ENCODE data around the gene SNX17.
"Not testable (repeated sequence)": the region's sequence is repeated elsewhere in the genome, so short reads cannot be mapped to it uniquely, and the experiment has no call there.

Gene SNX17

GRCh38 chr2:27370026-27370815, at the start of gene SNX17, which contains the start of gene EIF2B4:
Gene SNX17, plus strand, starts transcription at chr2:27370616. Its CDS starts 128 bp downstream, at chr2:27370744.
Gene EIF2B4, minus strand, starts transcription at chr2:27370338. Its CDS starts 24 bp downstream, at chr2:27370314.
- peak; percentile 97 to 98 (median 97) for DNase-seq (ENCODE audit: low read depth in 3 of 3, low spot score in 1 of 3)

- no peak for DNase-seq (ENCODE audit: low read depth in 3 of 3, low spot score in 1 of 3)
Observed at GRCh38 chr2:27320958-27321543, 49.4 kb upstream of the SNX17 start.

- DNase-seq (ENCODE audit: low read depth in 3 of 3, low spot score in 1 of 3): no peak
Observed at GRCh38 chr2:27322301-27322765, 48.1 kb upstream of the SNX17 start.

GRCh38 chr2:27322766-27323595, 47.4 kb upstream of the SNX17 start, which contains the start of gene MPV17:
Gene MPV17, minus strand, starts transcription at chr2:27323097. Its CDS starts 580 bp downstream, at chr2:27322517.
- peak; percentile 60 to 76 (median 62) for DNase-seq (ENCODE audit: low read depth in 3 of 3, low spot score in 1 of 3)

- DNase-seq (ENCODE audit: low read depth in 3 of 3, low spot score in 1 of 3): no peak
Observed at GRCh38 chr2:27323596-27324285, 46.7 kb upstream of the SNX17 start.

GRCh38 chr2:27324720-27325119, 45.7 kb upstream of the SNX17 start:
- no peak for DNase-seq (ENCODE audit: low read depth in 3 of 3, low spot score in 1 of 3)

- DNase-seq (ENCODE audit: low read depth in 3 of 3, low spot score in 1 of 3): no peak
Observed at GRCh38 chr2:27335311-27335710, 35.1 kb upstream of the SNX17 start.

GRCh38 chr2:27336173-27336572, 34.2 kb upstream of the SNX17 start:
- DNase-seq (ENCODE audit: low read depth in 3 of 3, low spot score in 1 of 3): no peak

- DNase-seq (ENCODE audit: low read depth in 3 of 3, low spot score in 1 of 3): no peak
Observed at GRCh38 chr2:27347641-27348040, 22.8 kb upstream of the SNX17 start.

GRCh38 chr2:27350106-27350693, 20.2 kb upstream of the SNX17 start:
- no peak for DNase-seq (ENCODE audit: low read depth in 3 of 3, low spot score in 1 of 3)

- no peak for DNase-seq (ENCODE audit: low read depth in 3 of 3, low spot score in 1 of 3)
Observed at GRCh38 chr2:27351802-27352598, 18.4 kb upstream of the SNX17 start.

GRCh38 chr2:27353386-27353761, 17.0 kb upstream of the SNX17 start:
- not testable (repeated sequence) for DNase-seq (ENCODE audit: low read depth in 3 of 3, low spot score in 1 of 3)

GRCh38 chr2:27353762-27354596, 16.4 kb upstream of the SNX17 start:
- DNase-seq (ENCODE audit: low read depth in 3 of 3, low spot score in 1 of 3): no peak

GRCh38 chr2:27354597-27354927, 15.9 kb upstream of the SNX17 start:
- DNase-seq (ENCODE audit: low read depth in 3 of 3, low spot score in 1 of 3): no peak

- DNase-seq (ENCODE audit: low read depth in 3 of 3, low spot score in 1 of 3): no peak
Observed at GRCh38 chr2:27356056-27356381, 14.4 kb upstream of the SNX17 start.

- peak; percentile 74 to 81 (median 78) for DNase-seq (ENCODE audit: low read depth in 3 of 3, low spot score in 1 of 3)
Observed at GRCh38 chr2:27356382-27357181, 13.8 kb upstream of the SNX17 start, which contains the start of gene GTF3C2. Gene GTF3C2, minus strand, starts transcription at chr2:27356764. Its CDS starts 13,210 bp downstream, at chr2:27343554.

GRCh38 chr2:27362678-27363420, 7.6 kb upstream of the SNX17 start:
- DNase-seq (ENCODE audit: low read depth in 3 of 3, low spot score in 1 of 3): no peak

Data from stimulated activated CD4-positive, alpha-beta T cell treated with anti-CD3 and anti-CD28 coated beads, TNF-alpha, amount 100 ng/mL, for 1 hour (primary cell).